Heart right ventricle (tissue), 16 donors: ENCODE measurements around the gene STX1B. TPM values are rescaled to one million over a fixed set of nuclear protein-coding genes. Genes with fewer than 3 reads are reported as not detected.
A peak's percentile ranks its signal among the peaks of the same experiment; 100 is the strongest.

Source experiments
- ATAC-seq, 8 donors: fragments of 200-7000 bp; cut with Tn5 transposase; one replicate each; pipeline ENCODE4 v1.9.1; 2020; ENCODE audit warnings: mild to moderate bottlenecking in 8 of 8, moderate library complexity in 8 of 8, moderate number of reproducible peaks in 1 of 8
- DNase-seq, 2 donors: peaks; one replicate each; pipeline ENCODE4 v3.0.0-alpha.2; 2020
- H3K27ac ChIP-seq, 10 donors: fragments of 200-600 bp; sonication (generic) in 2 of 10; one replicate each; pipeline versions ENCODE4 v1.5.0 to v1.8.0; 2020 to 2022; ENCODE audit warnings: mild to moderate bottlenecking in 3 of 10
- H3K27me3 ChIP-seq, 7 donors: fragments of 200-600 bp; one replicate each; pipeline ENCODE4 v1.8.0; 2021 to 2022; ENCODE audit warnings: mild to moderate bottlenecking in 2 of 7
- H3K36me3 ChIP-seq, 9 donors: fragments of 200-600 bp; sonication (generic) in 1 of 9; one replicate each; pipeline versions ENCODE4 v1.5.0 to v1.8.0; 2020 to 2022; ENCODE audit warnings: mild to moderate bottlenecking in 2 of 9
- H3K4me1 ChIP-seq, 9 donors: fragments of 200-600 bp; sonication (generic) in 1 of 9; one replicate each; pipeline versions ENCODE4 v1.5.0 to v1.8.0; 2020 to 2022; ENCODE audit warnings: mild to moderate bottlenecking in 4 of 9
- H3K4me3 ChIP-seq, 10 donors: fragments of 200-600 bp; sonication (generic) in 2 of 10; one replicate each; pipeline versions ENCODE4 v1.5.0 to v1.8.0; 2020 to 2022; ENCODE audit warnings: mild to moderate bottlenecking in 7 of 10, moderate library complexity in 2 of 10
- H3K9me3 ChIP-seq, 11 donors: fragments of 200-600 bp in 10 of 11; sonication (generic) in 2 of 11; one replicate each; pipeline versions ENCODE4 v1.5.0 to v1.8.0; 2013 to 2022; ENCODE audit warnings: mild to moderate bottlenecking in 2 of 11, control low read depth in 1 of 11, moderate library complexity in 1 of 11
- WGBS, 2 donors: extraction: QIAGEN DNeasy Blood & Tissue Kit; methylation state at CpG; one replicate each; pipeline ENCODE4 v1.1.7; 2013; ENCODE audit warnings: inconsistent platforms in 1 of 2; 5-methylcytosine and 5-hydroxymethylcytosine counted together
- intact Hi-C, 10 donors: fragments of 100-400 bp; cut with DNase I; formaldehyde crosslinking; loops; one replicate each; pipeline versions ENCODE4 v1.11.1 to v1.14.2; 2022
- polyA plus RNA-seq, 2 donors: library from polyadenylated mRNA; stranded (reverse); fragments of 200-250 nt; gene quantifications; one replicate each; pipeline ENCODE4 v1.2.3, GENCODE V29; 2013
- total RNA-seq, 10 donors: library from RNA; stranded (reverse); fragmentation: NEBNext Ultra II Directional in 3 of 10; extraction: Animal tissue kit (Norgen Biotek cat#: 25700) in 3 of 10; gene quantifications; one replicate each; pipeline versions ENCODE4 v1.2.1 to v1.2.4, GENCODE V29; 2021 to 2023
- TF ChIP-seq, protein P1 (sequence below), 9 donors: fragments of 200-600 bp; sonication (generic) in 2 of 9; IDR thresholded peaks; one replicate each; pipeline versions ENCODE4 v1.5.0 to v1.8.0; 2021 to 2022; ENCODE audit warnings: antibody characterized with exemption in 9 of 9, mild to moderate bottlenecking in 5 of 9, moderate library complexity in 1 of 9
- donor health status: Arrhythmogenic right ventricular cardiomyopathy.
- donor health status: ischemic (EF 13 %, LVEDD 7.1; RV severe dilation, severe dysfunction).
- donor health status: healthy with polysubstance abuse.
- donor health status: DM: no; HTN: yes; CAD: no.
- donor health status: DM: no; HTN: no; CAD: no.
- donor health status: ischemic (EF 25% LVEDD 6.9; RV normal size, moderate dysfunction).
- donor health status: ischemic (EF 25% LVEDD 5.7; RV mildly dilated, moderate dysfunction).
- donor health status: healthy.
- donor health status: DM: yes; HTN: yes; CAD: no.
- donor health status: Ischemic cardiomyopathy.
- donor health status: ischemic (EF 35%, LVEDD 5.7; RV mildly dilated, moderate dysfunction).
- donor health status: nonischemic (EF 11% LVEDD 7.7; RV severe dilation, severe dysfunction).
- donor health status: DM: yes; HTN: yes; CAD: no.
- donor health status: PGD.
- donor health status: ischemic (EF 29% LVEDD 5.4; RV normal size, mild dysfunction).
- donor health status: nonischemic (EF 23%, LVEDD 6.1; RV moderate dilation, normal function).

STX1B gene
- total and polyA plus RNA-seq, 12 donors = 0.07 to 2.3 (median 0.90) TPM

DNA sequence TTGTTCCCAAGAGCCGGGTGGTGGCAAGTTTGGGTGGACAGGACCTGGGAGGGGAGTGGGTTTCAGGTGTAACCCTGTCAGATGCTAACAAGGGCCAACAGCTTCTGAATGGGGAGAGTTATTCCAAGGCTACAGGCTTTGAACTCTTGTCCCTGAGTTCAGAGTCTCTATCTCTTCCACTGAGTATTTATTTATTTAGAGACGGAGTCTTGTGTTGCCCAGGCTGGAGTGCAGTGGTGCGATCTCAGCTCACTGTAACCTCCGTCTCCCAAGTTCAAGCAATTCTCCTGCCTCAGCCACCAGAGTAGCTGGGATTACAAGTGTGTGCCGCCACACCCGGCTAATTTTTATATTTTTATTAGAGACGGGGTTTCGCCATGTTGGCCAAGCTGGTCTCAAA lies 55.4 kb downstream of the STX1B start:
- no peak for DNase-seq
- H3K9me3 ChIP-seq = no peaks in the 10 kb centered on the region

DNA sequence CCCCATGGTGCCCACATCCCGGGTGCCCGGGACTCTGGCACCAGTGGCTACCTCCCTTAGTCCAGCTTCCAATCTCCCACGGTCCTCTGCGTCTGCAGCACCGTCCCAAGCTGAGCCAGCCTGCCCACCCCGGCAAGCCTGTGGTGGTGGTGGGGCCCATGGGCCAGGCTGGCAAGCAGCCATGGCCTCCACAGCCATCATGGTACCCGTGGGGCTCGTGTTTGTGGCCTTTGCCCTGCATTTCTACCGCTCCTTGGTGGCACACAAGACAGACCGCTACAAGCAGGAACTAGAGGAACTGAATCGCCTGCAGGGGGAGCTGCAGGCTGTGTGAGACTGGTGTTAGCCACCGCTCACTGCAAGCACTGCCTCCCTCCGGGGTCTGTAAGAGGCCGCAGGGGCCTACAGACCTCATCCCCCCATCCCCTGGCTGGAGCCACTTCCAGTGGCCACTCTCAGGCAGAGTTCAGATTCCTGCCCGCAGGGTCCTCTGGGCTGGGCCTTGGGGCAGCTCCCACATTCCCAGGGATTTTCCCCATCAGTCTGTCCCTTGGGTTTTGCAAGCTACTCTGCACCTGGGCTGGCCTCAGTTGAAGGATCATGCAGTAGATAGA lies 56.8 kb downstream of the STX1B start:
- TF ChIP-seq, protein P1, sequence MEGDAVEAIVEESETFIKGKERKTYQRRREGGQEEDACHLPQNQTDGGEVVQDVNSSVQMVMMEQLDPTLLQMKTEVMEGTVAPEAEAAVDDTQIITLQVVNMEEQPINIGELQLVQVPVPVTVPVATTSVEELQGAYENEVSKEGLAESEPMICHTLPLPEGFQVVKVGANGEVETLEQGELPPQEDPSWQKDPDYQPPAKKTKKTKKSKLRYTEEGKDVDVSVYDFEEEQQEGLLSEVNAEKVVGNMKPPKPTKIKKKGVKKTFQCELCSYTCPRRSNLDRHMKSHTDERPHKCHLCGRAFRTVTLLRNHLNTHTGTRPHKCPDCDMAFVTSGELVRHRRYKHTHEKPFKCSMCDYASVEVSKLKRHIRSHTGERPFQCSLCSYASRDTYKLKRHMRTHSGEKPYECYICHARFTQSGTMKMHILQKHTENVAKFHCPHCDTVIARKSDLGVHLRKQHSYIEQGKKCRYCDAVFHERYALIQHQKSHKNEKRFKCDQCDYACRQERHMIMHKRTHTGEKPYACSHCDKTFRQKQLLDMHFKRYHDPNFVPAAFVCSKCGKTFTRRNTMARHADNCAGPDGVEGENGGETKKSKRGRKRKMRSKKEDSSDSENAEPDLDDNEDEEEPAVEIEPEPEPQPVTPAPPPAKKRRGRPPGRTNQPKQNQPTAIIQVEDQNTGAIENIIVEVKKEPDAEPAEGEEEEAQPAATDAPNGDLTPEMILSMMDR (IDR thresholded peaks at IDR 0.05) = peak; percentile 31 to 74 (median 65)
- H3K4me3 ChIP-seq = no peak overlapping the region
- no peaks in the 10 kb centered on the region for H3K9me3 ChIP-seq
- WGBS, 2 donors = 34 to 45% methylated on average over 15 of the region's 15 CpGs
- DNase-seq = peak; percentile 53
- peak overlapping the region in 7 of 10 donors; percentile 21 to 60 (median 37) for H3K27ac ChIP-seq
- H3K4me1 ChIP-seq = peaks cover 8 to 57% (median 47%) of the 10 kb centered on the region in 9 donors
- intact Hi-C loops = loop anchor here in 2 of 10 donors (10.0 kb wide), 2 partner anchors 491 to 921 kb away; partner anchors contain the start of genes ZNF267 (in 1 of the 2) and ZNF843 (in 1 of the 2)
- no peaks in the 10 kb centered on the region for H3K27me3 ChIP-seq
- ATAC-seq = no peak
- peaks cover 0 to 19% (median 0%) of the 10 kb centered on the region in 9 donors for H3K36me3 ChIP-seq

More for the DNA sequence above, 55.4 kb downstream of the STX1B start:
- H3K27me3 ChIP-seq = no peaks in the 10 kb centered on the region
- TF ChIP-seq, protein P1 (IDR thresholded peaks at IDR 0.05) = no peak
- H3K27ac ChIP-seq = no peak overlapping the region
- no peak for ATAC-seq
- H3K36me3 ChIP-seq = peaks cover 0 to 30% (median 9%) of the 10 kb centered on the region in 9 donors
- WGBS, 2 donors = 86 to 91% methylated on average over 8 of the region's 8 CpGs
- intact Hi-C loops = loop anchor here in 3 of 10 donors (5.0 to 10.0 kb wide), 4 partner anchors 77 to 920 kb away; partner anchors contain the start of genes ARMC5 (in 1 of the 3), STX4 (in 1 of the 3), ZNF267 (in 1 of the 3) and ZNF843 (in 1 of the 3)
- no peak overlapping the region for H3K4me3 ChIP-seq
- peaks cover 12 to 60% (median 48%) of the 10 kb centered on the region in 9 donors for H3K4me1 ChIP-seq

DNA sequence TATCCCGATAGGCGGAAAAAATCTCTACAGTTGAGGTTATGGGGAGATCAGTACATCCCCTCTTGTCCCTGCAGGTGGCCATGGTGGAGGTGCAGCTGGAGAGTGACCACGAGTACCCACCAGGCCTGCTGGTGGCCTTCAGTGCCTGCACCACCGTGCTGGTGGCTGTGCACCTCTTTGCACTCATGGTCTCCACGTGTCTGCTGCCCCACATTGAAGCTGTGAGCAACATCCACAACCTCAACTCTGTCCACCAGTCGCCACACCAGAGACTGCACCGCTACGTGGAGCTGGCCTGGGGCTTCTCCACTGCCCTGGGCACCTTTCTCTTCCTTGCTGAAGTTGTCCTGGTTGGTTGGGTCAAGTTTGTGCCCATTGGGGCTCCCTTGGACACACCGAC lies 57.3 kb downstream of the STX1B start:
- Histone ChIP-seq H3K9me3 (no peaks in the 10 kb centered on the region), H3K4me3 (no peak overlapping the region), H3K27ac (peak overlapping the region in 5 of 10 donors; percentile 21 to 60 (median 48)), H3K4me1 (peaks cover 6 to 57% (median 49%) of the 10 kb centered on the region in 9 donors), H3K36me3 (peaks cover 0 to 19% (median 0%) of the 10 kb centered on the region in 9 donors), H3K27me3 (no peaks in the 10 kb centered on the region)
- TF ChIP-seq, protein P1 (IDR thresholded peaks at IDR 0.05) = no peak
- WGBS, 2 donors = 84 to 85% methylated on average over 9 of the region's 9 CpGs
- no peak for DNase-seq
- ATAC-seq = no peak
- intact Hi-C loops = loop anchor here in 2 of 10 donors (10.0 kb wide), 2 partner anchors 492 to 922 kb away; partner anchors contain the start of genes ZNF267 (in 1 of the 2) and ZNF843 (in 1 of the 2)

- Histone ChIP-seq H3K36me3 (peaks cover 0 to 19% (median 0%) of the 10 kb centered on the region in 9 donors), H3K9me3 (no peaks in the 10 kb centered on the region), H3K27me3 (no peaks in the 10 kb centered on the region), H3K4me3 (no peak overlapping the region), H3K27ac (peak overlapping the region in 5 of 10 donors; percentile 18 to 96 (median 29)), H3K4me1 (peaks cover 6 to 57% (median 47%) of the 10 kb centered on the region in 9 donors)
- DNase-seq (peak; percentile 50 to 68), ATAC-seq (no peak)
- intact Hi-C loops = loop anchor here in 2 of 10 donors (10.0 kb wide), 2 partner anchors 493 to 923 kb away; partner anchors contain the start of genes ZNF267 (in 1 of the 2) and ZNF843 (in 1 of the 2)
- 17 to 23% methylated on average over 3 of the region's 3 CpGs for WGBS, 2 donors
- TF ChIP-seq, protein P1 (IDR thresholded peaks at IDR 0.05) = no peak
Observed at GRCh38 chr16:30951750-30952149, 58.7 kb downstream of the STX1B start.
